ENCODE measurements around the gene OCIAD1.
"Not testable (repeated sequence)": the region's sequence is repeated elsewhere in the genome, so short reads cannot be mapped to it uniquely, and the experiment has no call there.

DNA sequence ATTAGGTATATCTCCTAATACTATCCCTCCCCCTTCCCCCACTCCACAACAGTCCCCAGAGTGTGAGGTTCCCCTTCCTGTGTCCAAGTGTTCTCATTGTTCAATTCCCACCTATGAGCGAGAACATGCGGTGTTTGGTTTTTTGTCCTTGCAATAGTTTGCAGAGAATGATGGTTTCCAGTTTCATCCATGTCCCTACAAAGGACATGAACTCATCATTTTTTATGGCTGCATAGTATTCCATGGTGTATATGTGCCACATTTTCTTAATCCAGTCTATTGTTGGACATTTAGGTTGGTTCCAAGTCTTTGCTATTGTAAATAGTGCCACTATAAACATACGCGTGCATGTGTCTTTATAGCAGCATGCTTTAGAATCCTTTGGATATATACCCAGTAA lies 33.8 kb downstream of the OCIAD1 start:
- TF ChIP-seq, protein P1, sequence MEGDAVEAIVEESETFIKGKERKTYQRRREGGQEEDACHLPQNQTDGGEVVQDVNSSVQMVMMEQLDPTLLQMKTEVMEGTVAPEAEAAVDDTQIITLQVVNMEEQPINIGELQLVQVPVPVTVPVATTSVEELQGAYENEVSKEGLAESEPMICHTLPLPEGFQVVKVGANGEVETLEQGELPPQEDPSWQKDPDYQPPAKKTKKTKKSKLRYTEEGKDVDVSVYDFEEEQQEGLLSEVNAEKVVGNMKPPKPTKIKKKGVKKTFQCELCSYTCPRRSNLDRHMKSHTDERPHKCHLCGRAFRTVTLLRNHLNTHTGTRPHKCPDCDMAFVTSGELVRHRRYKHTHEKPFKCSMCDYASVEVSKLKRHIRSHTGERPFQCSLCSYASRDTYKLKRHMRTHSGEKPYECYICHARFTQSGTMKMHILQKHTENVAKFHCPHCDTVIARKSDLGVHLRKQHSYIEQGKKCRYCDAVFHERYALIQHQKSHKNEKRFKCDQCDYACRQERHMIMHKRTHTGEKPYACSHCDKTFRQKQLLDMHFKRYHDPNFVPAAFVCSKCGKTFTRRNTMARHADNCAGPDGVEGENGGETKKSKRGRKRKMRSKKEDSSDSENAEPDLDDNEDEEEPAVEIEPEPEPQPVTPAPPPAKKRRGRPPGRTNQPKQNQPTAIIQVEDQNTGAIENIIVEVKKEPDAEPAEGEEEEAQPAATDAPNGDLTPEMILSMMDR (IDR thresholded peaks at IDR 0.05) = not testable (repeated sequence)
- TF ChIP-seq POLR2A, POLR2AphosphoS5 (IDR thresholded peaks at IDR 0.05): not testable (repeated sequence)
